CD1c-positive myeloid dendritic cell (primary cell): ENCODE results near the gene DUSP3.
"Not testable (repeated sequence)": the region's sequence is repeated elsewhere in the genome, so short reads cannot be mapped to it uniquely, and the experiment has no call there.

Experiments used
- DNase-seq: peaks from one replicate; pipeline ENCODE4 v3.0.0-alpha.2; 2016; ENCODE audit errors: extremely low spot score

Gene DUSP3

GRCh38 chr17:43800736-43801135 is 22.0 kb upstream of the DUSP3 start:
- DNase-seq = no peak

- DNase-seq = no peak
Measured at GRCh38 chr17:43799047-43799446, 20.3 kb upstream of the DUSP3 start.

- not testable (repeated sequence) for DNase-seq
Measured at GRCh38 chr17:43798024-43798423, 19.2 kb upstream of the DUSP3 start.

- not testable (repeated sequence) for DNase-seq
Measured at GRCh38 chr17:43792668-43793067, 13.9 kb upstream of the DUSP3 start.

- DNase-seq = no peak
Measured at GRCh38 chr17:43791589-43791988, 12.8 kb upstream of the DUSP3 start.

GRCh38 chr17:43790311-43790940 is 11.6 kb upstream of the DUSP3 start:
- no peak for DNase-seq

- no peak for DNase-seq
Measured at GRCh38 chr17:43789482-43789881, 10.7 kb upstream of the DUSP3 start.

- peak; percentile 58 for DNase-seq
Measured at GRCh38 chr17:43788540-43788939, 9.8 kb upstream of the DUSP3 start.

GRCh38 chr17:43787728-43788127 is 9.0 kb upstream of the DUSP3 start:
- peak; percentile 58 for DNase-seq

GRCh38 chr17:43784628-43785101 is 5.9 kb upstream of the DUSP3 start:
- no peak for DNase-seq

GRCh38 chr17:43784068-43784467 is 5.3 kb upstream of the DUSP3 start:
- no peak for DNase-seq

GRCh38 chr17:43782913-43783680 is 4.3 kb upstream of the DUSP3 start:
- no peak for DNase-seq

GRCh38 chr17:43780135-43780534 is 1.4 kb upstream of the DUSP3 start, which contains the start of gene CFAP97D1:
TSS of gene CFAP97D1 (plus strand) at chr17:43780435. CDS start at chr17:43780463, 28 bp downstream.
- no peak for DNase-seq

- DNase-seq = peak; percentile 81
Measured at GRCh38 chr17:43779145-43780125, 658 bp upstream of the DUSP3 start.

GRCh38 chr17:43774304-43775250 is 4.2 kb downstream of the DUSP3 start:
- DNase-seq = no peak

- DNase-seq = peak; percentile 77
Measured at GRCh38 chr17:43772877-43773648, 5.7 kb downstream of the DUSP3 start.

GRCh38 chr17:43771463-43771862 is 7.3 kb downstream of the DUSP3 start:
- no peak for DNase-seq

- no peak for DNase-seq
Measured at GRCh38 chr17:43770957-43771356, 7.8 kb downstream of the DUSP3 start.

- DNase-seq = no peak
Measured at GRCh38 chr17:43769859-43770258, 8.9 kb downstream of the DUSP3 start.

- peak; percentile 57 for DNase-seq
Measured at GRCh38 chr17:43769426-43769825, 9.4 kb downstream of the DUSP3 start.
